Inflammatory macrophage (primary cell): ENCODE measurements around the gene TARS3.
"Not testable (repeated sequence)": the region's sequence is repeated elsewhere in the genome, so short reads cannot be mapped to it uniquely, and the experiment has no call there.

Source experiments
- DNase-seq, 2 donors: peaks; one replicate each; pipeline ENCODE4 v3.0.0-alpha.2; 2020 to 2022

TARS3 gene

DNA sequence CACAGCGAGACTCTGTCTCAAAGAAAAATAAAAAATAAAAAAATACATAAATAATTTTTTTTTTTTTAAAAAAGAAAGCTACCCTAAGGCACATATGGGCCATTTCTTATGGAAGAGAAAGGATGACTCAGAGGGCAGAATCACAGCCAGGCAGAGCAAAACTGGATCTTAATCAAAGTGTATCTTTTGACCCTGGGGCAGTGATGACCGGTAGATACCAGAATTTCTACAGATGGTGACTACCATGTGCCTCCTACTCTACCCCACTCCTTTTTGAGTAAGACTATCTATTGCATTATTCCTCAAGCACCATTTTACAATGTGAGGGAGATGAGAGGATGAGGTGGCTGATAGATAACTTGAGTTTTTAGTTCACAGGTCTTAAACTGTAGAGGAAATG, 26.0 kb downstream of the TARS3 start:
- no peak for DNase-seq

DNA sequence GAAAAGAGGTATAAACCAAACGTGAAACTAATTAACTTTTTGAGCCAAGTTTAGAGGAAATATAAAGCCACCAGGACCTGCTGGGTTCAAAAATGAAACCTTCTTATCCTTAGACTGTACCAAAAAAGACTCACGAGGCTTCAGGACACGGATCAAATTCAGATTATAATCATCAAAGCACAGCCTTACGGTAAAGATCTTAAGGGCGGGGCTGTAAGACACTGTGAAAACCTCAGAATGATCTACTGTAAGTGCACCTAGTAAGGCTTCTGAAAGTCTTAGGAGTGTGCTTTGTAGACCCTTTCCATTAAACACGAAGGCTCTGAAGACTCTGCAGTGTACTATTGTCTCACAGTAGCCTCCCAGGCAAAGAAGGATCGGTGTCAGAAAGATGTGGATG, 26.8 kb downstream of the TARS3 start:
- no peak for DNase-seq

DNA sequence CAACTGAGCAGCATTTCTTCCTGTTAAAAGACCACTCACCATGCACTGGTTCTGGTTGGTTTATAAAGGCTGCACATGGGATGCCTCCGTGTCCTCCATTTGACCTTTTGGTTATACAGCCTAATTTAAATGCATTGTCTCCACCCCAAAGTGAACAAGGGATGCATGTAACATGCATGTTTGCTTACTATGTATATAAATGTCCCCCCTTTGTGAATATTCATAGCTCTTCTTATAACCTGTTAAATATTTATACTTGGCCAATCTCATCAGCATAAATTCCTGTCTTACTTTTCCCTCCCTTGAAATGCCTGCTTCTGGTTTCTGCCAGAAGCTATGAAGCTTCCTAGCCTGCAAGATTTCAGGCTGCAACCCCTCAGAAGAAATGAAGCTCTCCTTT, 27.4 kb downstream of the TARS3 start:
- no peak for DNase-seq

DNA sequence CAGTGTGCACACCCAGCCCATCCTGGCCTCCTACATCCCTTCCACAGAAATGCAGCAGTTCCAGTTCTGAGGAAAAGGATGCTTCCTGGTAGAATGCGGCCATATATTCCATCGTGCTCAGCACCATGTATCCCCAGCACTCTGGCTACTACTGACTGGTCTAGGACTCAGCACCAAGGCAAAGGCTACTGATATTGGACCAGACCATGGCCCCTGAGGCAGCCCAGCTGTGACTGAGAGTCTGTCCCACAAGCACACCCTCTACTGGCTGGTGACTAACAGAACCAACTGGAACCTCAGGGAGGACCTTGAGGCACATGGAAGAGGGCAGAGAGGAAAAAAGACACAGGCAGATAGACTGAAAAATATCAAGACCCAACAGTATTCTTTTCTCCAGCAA, 30.0 kb downstream of the TARS3 start:
- no peak for DNase-seq

DNA sequence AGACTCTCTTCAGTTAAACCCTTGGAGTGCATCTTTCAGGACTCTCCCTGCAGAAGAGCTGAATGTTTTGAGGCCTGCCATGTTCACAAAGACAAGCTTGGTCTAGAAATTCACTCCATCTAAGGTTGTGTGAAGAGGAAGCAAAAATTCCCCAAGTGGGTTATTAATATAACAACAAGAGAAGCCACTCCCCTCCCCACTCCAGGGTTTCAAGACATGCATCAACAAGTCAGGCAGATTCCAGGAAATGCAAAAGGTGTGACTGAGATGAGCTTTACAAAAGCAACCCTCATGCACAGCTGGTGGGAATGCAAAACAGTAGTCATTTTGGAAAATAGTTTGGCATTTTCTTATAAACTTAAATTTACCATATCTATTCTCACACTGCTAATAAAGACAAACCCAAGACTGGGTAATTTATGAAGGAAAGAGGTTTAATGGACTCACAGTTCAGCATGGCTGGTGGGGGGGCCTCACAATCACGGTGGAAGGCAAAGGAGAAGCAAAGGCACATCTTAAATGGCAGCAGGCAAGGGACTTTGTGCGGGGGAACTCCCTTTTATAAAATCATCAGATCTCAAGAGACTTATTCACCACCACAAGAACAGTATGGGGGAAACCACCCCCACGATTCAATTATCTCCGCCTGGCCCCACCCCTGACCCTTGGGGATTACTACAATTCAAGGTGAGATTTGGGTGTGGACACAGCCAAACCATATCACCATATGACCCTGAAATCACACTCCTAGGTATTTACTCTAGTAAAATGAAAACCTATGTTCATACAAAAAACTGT, 31.3 kb downstream of the TARS3 start:
- no peak for DNase-seq

DNA sequence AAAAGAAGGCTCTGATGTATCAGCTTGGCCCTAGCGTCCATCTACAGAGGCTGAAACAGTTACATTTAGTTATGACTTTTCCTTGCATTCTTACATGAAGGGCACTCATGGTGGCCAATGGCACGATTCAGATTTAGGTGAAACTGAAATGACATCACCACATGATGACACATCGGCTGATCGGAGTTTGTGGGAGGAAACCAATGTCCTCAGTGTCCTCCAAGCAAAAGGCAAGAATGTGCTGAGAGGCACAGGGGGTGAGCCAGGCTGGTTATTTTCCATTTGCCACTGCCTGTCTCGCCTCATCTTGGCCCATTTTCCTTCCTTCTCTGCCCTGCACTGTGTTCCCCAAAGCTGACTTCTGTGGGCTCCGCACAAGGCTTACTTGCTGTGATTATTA, 34.4 kb downstream of the TARS3 start:
- DNase-seq, result no peak

DNA sequence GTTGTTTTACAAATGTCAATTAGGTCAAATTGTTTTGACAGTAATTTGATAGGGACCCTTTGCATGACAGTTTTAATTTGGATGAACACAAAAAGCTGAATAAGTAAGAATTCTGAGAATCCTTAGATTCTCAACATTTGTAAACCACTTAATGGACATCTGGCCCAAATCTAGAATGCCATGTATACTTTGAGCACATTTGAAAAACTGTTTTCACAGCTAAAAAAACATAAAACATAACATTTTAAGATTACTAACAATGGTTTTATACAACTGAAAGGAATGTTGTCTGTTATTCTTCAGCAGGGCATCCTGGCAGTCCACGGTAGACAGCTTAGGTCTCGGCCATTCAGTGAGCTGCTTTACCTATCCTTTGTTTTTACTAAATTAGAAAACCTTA, 37.6 kb downstream of the TARS3 start:
- DNase-seq, result no peak

DNA sequence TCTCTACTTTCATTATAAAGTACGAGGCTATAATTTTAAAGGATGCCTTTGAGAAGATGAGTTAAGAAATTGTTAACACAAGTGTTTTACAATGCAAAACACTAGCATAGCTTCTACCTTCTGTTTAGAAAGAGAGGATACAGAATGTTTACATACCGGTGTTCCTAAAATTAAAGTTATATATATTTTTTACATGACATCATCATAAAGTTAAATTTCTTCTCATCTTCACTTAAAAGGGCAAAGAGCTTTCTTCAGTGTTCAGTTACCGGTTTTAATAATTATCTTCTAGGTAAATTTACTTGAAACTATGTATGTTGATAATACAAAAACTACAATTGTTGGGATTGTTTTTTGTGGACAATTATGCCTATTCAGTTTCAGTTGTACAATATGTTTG, 39.4 kb downstream of the TARS3 start:
- no peak for DNase-seq

DNA sequence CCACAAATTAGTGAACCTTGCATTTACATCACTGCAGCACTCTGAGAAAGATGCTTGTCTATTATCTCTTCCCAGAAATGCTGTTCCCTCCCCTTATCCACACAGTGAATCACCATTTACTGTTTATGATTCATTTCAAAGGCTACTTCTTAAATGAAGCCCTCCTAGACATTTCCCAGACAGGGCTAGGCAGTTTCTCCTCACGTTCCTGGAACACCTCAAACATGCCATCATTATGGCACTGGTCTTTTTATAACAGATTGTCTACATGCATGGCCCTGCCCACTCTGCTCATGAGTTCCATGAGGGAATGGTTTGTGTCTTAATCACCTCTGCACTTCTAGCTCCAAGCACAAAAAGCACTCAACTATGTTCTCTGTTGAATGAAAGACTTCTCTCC, 39.9 kb downstream of the TARS3 start:
- no peak for DNase-seq

DNA sequence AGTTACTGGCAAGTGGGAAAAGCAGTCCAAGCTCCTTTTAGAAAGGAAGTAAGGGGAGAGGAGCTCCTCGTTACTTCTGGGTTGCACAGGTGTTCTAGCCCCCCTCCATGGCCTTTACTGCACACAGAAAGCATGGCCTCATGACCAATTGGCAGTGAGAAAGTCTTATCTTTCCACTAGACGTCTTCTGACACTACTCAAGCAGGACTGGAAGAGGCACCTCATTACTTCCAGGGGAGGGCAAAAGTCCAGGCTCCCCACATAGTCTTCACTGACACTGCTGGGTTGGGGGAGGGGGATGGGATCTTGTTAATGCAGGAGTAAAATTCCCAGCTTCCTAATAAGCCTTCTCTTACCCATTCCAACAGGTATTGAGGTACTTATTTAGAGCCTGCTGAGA, 44.5 kb downstream of the TARS3 start:
- DNase-seq, result no peak

DNA sequence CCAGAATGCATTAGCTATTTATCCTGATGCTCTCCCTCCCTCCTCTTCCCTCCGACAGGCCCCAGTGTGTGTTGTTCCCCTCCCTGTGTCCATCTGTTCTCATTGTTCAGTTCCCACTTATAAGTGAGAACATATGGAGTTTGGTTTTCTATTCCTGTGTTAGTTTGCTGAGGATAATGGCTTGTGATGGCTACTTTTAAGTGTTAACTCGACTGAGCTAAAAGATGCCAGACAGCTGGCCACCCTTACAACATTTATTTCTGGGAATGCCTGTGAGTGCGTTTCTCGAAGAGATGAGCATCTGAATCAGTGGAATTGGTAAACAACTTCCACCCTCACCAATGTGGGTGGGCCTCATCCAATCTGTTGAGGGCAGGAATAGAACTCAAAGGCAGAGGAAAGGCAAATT, 47.3 kb downstream of the TARS3 start:
- DNase-seq, result no peak

DNA sequence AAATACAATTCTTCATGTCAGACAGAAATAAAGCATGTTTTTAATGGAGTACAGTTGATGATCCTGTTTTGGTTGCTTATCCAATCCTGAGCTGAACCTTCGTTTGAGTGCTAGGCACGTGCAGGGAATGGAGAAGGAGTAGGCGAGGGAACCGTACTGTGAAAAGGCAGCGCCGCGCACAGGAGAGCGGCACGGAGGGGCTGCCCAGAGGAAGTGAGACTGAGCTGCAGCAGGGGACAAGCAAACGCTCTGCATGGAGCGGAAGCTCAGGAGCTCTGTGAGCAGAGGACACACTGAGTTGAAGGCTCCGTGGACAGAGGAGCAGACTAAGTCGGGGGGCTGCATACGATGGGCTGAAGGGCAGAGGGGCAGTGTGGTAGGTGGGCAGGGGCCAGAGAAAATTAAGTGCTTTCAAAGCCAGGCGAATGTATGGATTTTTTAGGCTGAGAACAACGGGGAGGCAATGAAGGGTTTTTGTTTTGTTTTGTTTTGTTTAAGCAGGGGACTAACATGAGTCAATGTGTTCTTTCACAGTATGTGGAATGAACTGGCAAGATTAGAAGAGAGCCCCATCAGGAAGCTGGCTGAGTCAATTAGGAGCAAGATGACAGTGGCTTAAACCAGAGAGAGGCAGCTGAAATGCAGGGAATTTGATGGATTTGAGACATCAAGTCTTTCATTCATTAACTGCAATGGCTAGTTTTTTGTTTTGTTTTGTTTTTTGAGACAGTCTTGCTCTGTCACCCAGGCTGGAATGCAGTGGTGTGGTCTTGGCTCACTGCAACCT, 48.3 kb downstream of the TARS3 start:
- no peak for DNase-seq

DNA sequence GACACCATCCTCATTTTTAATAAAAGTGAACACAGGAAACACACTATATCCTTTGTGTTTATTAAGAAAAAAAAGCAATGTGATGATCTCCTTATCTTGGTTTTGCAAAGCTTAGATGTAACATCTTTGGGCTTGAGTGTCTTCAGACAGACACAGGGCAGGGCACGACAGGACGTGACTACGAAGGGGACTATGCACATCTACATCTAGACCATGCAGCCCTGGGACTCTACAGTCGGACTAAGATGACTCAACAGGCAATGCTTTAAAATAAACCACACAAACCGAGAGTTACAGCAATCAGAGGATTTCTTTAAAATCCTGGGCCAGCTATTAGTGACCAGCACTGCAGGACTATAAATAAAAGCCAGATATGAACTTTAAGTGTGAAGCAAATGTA, 49.3 kb downstream of the TARS3 start:
- no peak for DNase-seq

DNA sequence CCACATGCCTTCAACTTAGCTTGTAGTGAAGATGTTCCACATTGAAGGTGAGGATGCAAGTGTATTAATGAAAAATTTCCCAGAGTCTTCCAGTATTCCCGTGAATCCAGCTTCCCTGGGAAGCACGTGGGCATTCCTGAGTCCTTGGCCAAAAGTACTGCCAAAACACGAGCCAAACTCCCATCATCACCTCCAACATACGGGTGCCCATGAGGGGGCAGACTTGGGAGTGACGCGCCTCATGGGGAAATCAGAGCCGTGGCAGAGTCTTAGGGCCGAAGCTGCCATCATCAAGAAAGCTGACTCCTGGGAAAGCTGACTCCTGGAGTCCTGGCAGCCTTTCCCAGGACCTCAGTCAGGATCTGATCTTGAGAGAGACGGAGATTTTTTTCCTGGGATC, 52.0 kb downstream of the TARS3 start:
- no peak for DNase-seq

DNA sequence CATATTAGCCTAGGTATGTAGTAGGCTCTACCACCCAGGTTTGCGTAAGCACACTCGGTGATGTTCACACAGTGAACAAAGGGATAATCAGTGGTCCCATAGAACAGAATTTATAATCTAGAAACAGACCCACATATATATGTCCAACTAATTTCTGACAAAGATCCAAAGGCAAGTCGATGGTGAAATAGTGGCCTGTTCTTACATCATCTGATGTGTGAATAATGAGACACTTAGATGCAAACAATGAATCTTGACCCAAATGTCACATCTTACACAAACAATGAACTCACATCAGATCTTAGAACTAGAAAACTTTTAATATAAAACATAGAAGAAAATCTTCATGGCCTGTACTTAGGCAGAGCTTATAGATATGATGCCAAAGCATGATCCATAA, 54.5 kb downstream of the TARS3 start:
- DNase-seq, result no peak

DNA sequence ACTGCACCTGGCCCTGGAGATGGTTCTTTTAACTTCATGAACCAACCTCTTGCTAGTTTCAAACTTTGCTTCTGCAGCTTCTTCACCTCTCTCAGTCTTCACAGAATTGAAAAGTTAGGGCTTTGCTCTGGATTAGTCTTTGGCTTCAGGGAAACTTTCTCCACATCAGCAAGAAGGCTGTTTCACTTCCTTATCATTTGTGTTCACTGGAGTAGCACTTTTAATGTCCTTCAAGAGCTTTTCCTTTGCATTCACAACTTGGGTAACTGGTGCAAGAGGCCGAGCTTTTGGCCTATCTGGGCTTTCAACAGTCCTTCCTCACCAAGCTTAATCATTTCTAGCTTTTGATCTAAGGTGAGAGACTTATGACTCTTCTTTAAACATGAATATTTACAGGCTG, 56.4 kb downstream of the TARS3 start:
- no peak for DNase-seq

DNA sequence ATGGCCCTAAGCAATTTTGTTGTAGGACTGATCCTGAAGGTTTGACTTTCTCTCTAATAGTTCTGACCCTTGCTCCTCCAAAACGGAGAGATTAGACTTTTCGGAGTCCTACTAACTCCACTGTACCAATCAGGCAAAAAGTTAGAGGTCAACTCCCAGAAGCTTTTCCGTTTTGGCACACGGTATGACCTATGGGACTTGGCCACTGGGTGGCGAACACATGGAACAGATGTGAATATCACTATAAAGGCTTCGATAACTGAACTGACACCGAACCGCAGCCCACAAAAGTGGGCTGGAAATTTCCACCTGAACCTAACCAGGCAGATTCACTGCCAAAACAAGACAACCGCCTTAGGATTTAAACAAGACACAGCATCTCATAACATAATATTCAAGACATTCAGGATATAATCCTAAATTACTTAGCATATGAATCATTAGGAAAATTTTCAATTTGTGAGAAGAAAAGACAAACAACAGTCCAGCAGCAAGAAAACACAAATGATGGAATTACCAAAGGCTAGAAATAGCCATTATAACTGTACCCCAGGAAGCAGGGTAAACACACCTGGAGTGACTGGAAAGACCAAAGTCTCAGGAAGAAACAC, 59.9 kb downstream of the TARS3 start:
- DNase-seq, result no peak

DNA sequence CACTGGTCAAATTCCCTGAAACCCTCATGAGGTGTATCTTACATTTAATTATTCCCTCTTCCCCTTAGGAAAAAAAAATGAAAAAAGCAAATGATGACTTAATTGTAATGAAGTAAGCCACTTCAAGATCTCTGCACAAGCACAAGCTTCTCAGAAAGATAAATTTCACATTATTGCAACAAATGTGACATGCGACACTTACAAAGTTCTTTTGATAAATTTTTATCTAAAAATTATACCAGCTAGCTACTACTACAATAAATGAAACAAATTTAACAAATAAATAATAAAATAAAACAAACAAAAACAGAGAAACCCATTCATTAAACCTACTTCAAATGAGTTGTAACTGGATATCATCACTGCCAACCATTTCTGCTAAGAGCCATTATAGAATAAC, 62.1 kb downstream of the TARS3 start:
- no peak for DNase-seq

DNA sequence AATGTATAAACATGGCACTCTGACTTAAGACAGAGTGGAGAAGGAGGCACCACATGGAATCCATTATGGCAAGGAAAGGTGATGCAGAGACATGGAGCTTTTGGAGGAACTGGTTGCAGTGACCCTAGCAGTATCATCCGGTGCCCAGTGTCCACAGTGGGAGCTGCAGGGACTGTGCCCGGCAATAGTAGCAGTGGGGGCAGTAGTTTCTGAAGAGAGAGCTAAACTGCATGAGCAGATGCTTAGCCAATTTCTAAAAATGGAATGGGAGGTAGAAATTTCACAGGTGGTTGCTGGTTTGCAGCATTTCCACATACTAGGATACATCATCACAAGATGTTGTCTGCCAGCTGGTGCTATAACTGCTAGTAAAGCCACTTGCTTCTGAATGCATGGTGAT, 64.3 kb downstream of the TARS3 start:
- DNase-seq, result no peak

DNA sequence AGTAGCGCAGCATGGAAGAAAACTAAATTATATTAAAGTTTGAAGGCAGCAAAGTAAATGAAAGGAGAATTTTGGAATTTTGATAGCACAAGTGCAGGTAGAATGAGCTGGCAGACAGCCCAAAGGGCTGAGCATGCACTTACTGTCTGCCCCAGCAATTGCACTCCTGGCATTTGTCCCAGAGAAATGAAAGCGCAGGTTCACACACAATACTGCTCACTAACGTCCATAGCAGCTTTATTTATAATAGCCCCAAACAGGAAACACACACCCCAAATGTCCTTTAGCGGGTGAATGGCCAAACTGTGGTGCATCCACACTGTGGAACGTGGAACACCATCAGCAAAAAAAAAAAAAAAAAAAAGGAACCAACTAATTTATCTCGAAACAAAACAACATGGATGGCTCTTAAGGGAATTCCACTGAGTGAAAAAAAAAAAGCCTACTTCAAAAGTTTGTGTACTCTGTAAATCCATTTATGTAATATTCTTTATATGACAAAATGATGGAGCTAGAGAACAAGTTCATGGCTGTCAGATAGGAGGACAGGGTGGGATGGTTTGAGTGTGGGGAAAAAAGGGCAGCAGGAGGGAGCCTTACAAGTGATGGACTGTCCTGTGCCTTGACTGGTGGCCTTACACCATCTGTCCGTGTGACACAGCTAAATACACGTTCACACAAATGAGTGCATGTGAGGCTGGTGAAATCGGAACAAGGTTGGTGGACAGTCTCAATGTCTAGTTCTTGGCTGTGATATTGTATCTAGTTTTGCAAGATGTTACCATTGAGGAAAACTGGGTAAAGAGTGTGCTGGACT, 66.1 kb downstream of the TARS3 start:
- DNase-seq, result no peak

DNA sequence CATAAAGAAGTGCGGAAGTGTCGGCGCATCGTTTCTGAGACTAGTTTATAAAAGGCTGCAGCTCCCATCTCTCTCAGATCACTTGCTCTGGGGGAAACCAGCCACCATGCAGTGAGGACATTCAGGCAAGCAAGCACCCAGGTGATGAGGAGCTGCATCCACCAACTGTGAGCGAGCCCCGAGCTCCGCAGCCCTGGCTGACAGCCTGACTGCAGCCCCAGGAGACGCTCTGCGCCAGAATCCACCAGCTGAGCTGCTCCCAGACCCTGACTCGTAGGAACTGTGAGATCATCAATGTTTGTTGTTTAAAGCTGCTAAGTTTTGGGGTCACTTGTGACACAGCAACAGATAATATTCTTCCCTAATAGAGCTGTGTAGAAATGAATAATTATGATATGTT, 67.1 kb downstream of the TARS3 start:
- DNase-seq, result no peak

DNA sequence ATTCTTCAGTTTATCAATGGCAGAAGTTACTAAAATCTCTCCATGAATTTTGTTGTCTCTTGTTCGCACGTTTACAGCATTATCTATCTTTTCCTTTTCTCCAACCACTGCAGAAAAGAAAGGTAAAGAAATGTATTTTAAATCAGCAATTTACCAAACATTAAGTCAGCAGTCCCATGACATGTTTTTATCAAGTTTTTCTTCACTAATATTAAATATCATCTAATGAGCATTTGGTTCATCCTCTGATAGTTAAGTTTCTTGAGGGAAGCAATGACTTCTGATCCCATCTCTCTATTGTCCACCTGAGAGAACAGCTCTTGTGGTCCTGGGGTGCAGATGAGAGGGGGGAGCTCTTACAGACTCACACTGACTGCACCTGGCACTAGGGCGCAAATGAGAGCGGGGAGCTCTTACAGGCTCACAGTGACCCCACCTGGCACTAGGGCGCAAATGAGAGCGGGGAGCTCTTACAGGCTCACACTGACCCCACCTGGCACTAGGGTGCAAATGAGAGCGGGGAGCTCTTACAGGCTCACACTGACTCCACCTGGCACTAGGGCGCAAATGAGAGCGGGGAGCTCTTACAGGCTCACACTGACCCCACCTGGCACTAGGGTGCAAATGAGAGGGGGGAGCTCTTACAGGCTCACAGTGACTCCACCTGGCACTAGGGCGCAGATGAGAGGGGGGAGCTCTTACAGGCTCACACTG, 69.5 kb downstream of the TARS3 start:
- DNase-seq, result not testable (repeated sequence)
